IPS DF 6.9 (cell line): Measurements from ENCODE around the gene C5.

Source experiments
- DNase-seq: peaks from one replicate; pipeline ENCODE4 v3.0.0-alpha.2; 2013; ENCODE audit warnings: low read depth, low spot score
- H3K27ac ChIP-seq: one replicate; pipeline ENCODE4 v1.5.1; 2013; ENCODE audit warnings: low read length, control low read depth
- H3K27me3 ChIP-seq: 2 replicates; pipeline ENCODE4 v1.6.1; 2013; ENCODE audit warnings: mild to moderate bottlenecking, low read length; ENCODE audit not compliant: control insufficient read depth, insufficient read depth
- H3K36me3 ChIP-seq: 2 replicates; pipeline ENCODE4 v1.6.1; 2013; ENCODE audit warnings: low read length; ENCODE audit not compliant: control insufficient read depth, insufficient read depth
- H3K4me1 ChIP-seq: 2 replicates; pipeline ENCODE4 v1.6.1; 2013; ENCODE audit warnings: low read length; ENCODE audit not compliant: control insufficient read depth, insufficient read depth
- H3K4me3 ChIP-seq: 2 replicates; pipeline ENCODE4 v1.5.1; 2013; ENCODE audit warnings: mild to moderate bottlenecking, low read length
- H3K9me3 ChIP-seq: 2 replicates; pipeline ENCODE4 v1.6.1; 2013; ENCODE audit warnings: low read length, inconsistent platforms; ENCODE audit not compliant: control insufficient read depth, insufficient read depth
- WGBS: extraction: QIAGEN DNeasy Blood & Tissue Kit; methylation state at CpG from one replicate; pipeline ENCODE4 v1.1.7; 2013; ENCODE audit warnings: mixed read lengths, missing lambda C conversion rate; ENCODE audit not compliant: insufficient read length, insufficient coverage; 5-methylcytosine and 5-hydroxymethylcytosine counted together

Gene C5

DNA sequence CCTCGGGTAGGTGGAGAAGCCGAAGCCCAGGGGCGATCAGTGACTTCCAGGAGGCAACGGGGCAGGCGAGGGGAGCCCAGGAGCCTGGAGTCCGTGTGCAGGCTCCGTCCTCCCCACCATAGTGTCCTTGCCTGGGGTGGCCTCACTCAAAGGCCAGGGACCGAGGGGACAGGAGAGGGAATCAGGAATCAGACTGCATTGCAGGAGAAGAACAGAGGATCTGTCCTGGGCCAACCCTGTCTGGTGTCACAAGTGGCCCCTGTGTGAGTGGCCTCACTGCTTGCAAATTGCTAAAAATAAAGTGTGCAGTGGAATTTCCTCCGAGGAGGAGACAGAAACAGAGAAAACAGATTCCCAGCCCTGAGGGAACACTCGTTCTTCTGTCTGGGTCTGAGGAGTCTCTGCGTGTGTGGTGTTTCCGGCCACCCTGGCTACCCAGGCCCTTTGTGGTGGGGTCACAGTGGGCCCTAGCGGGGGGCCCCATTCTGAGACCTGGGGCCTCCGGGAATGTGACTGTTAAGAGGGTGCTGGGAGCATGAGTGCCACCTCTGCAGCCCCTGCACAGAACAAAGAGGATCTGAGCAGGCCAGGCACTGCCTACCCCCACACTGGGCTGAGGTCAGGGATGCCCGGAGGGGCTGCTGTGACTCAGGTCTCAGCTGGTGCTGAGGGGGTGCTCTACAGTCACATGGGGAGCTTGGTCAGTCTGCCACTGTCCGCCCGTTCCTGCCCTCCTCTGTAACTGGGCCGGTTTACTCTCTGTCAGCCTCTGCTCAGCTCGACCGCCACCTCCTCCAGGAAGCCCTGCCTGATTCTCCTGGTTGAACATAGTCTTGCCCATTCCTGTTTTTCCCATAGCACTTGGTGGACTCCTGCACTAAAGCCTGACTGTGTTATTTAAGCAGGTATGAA lies 130.9 kb downstream of the C5 start:
- no peak overlapping the region for H3K4me3 ChIP-seq
- no peak for DNase-seq
- no peaks in the 10 kb centered on the region for H3K9me3 ChIP-seq
- no peak overlapping the region for H3K27ac ChIP-seq
- H3K27me3 ChIP-seq, result no peaks in the 10 kb centered on the region
- peaks cover 2% of the 10 kb centered on the region; the same call in 1 of the 2 replicates for H3K4me1 ChIP-seq
- no peaks in the 10 kb centered on the region for H3K36me3 ChIP-seq
- WGBS, result no CpG with 5 or more reads among the region's 20 CpGs

GRCh38 chr9:120917929-120918762 lies 131.9 kb downstream of the C5 start:
- Histone ChIP-seq H3K9me3 (no peaks in the 10 kb centered on the region), H3K4me3 (no peak overlapping the region), H3K36me3 (no peaks in the 10 kb centered on the region), H3K4me1 (0 out of 2 replicates have a peak, but pooled peaks cover 2% of the 10 kb centered on the region), H3K27ac (no peak overlapping the region), H3K27me3 (no peaks in the 10 kb centered on the region)
- WGBS, result no CpG with 5 or more reads among the region's 4 CpGs
- no peak for DNase-seq

DNA sequence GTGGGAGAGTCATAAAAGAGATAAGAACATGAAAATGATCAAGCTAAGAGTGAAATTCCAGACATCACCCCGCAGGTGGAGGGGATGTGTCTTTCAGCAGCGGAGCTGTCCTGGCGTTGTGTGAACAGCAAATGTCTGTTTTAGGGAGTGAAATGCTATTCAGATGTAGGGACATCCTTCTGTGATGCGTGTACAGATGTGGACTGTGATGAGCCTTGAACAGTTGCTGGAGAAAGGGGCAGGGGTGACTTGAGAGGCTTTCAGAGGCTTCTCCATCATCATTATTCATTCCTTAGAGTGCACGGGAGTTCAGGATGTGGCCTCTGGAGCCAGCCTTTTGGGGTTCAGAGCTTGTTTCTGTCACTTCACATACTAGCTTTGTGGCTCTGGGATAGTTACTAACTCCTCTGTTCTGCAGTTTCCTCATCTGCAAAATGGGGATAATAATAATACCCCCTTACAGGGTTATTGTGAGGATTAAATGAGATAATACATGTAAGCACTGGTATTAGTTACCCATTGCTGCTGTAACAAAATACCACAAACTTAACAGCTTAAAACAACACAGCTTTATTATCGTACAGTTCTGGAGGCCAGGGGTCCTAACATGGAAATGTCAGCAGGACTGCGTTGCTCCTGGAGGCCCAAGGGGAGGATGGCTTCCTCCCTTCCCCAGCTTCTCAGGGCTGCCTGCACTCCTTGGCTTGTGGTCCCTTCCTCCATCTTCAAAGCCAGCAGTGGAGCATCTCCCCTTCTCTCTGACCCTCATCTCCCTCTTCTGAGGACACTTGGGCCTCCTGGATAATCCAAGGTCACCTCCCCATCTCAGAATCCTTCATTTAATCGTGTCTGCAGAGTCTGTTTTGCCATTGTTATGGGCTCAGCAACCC lies 132.8 kb downstream of the C5 start:
- no peaks in the 10 kb centered on the region for H3K36me3 ChIP-seq
- no CpG with 5 or more reads among the region's 8 CpGs for WGBS
- 0 out of 2 replicates have a peak, but pooled peaks cover 2% of the 10 kb centered on the region for H3K4me1 ChIP-seq
- no peaks in the 10 kb centered on the region for H3K27me3 ChIP-seq
- no peaks in the 10 kb centered on the region for H3K9me3 ChIP-seq
- no peak overlapping the region for H3K4me3 ChIP-seq
- H3K27ac ChIP-seq, result no peak overlapping the region
- no peak for DNase-seq

DNA sequence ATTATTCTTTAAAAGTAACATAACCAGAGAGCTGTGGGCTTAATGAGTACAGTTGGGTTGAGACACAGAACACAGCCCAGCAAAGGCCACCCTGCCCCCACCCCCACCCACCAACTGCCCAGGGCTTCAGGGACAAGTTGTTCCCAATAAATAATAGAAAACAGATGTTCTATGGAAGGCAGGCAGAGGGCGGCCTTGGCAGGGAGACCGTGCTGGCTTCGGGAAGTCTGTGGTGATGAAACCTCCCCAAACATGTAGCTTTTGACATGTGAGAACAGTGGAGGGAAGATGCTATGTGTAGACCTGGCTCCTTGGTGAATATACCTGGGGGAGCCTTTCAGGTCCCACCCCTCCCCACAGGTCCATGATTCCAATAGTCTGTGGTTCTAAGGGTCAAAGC lies 133.5 kb downstream of the C5 start:
- Histone ChIP-seq H3K27me3 (no peaks in the 10 kb centered on the region), H3K4me1 (0 out of 2 replicates have a peak, but pooled peaks cover 2% of the 10 kb centered on the region), H3K27ac (no peak overlapping the region), H3K36me3 (no peaks in the 10 kb centered on the region), H3K4me3 (no peak overlapping the region), H3K9me3 (no peaks in the 10 kb centered on the region)
- DNase-seq, result no peak
- no CpG with 5 or more reads among the region's 3 CpGs for WGBS

- Histone ChIP-seq H3K4me3 (no peak overlapping the region), H3K27ac (no peak overlapping the region), H3K4me1 (peaks cover 5% of the 10 kb centered on the region; the same call in 1 of the 2 replicates), H3K9me3 (no peaks in the 10 kb centered on the region), H3K36me3 (no peaks in the 10 kb centered on the region), H3K27me3 (no peaks in the 10 kb centered on the region)
- no peak for DNase-seq
- WGBS, result no CpG with 5 or more reads among the region's 5 CpGs
Observed at GRCh38 chr9:120915854-120916470, 134.1 kb downstream of the C5 start.

DNA sequence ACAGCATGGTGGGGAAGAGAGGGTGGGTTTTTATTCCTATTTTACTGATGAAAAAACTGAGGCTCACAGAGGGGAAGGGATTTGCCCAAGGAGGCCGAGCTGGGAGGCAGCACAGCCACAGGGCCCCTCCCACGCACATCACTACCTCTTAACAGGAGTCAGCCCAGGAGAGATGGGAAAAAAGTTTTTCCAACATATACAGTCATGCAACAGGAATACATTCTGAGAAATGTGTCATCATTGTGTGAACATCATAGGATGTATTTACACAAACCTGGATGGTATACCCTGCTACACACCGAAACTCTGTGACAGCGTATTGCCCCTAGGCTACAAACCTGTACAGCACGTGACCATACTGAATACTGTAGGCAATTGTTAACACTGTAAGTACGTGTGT lies 135.1 kb downstream of the C5 start:
- no peaks in the 10 kb centered on the region for H3K27me3 ChIP-seq
- H3K27ac ChIP-seq, result no peak overlapping the region
- peaks cover 4% of the 10 kb centered on the region; the same call in 1 of the 2 replicates for H3K4me1 ChIP-seq
- no peak for DNase-seq
- H3K4me3 ChIP-seq, result no peak overlapping the region
- H3K36me3 ChIP-seq, result no peaks in the 10 kb centered on the region
- H3K9me3 ChIP-seq, result no peaks in the 10 kb centered on the region
- WGBS, result no CpG with 5 or more reads among the region's 6 CpGs

GRCh38 chr9:120914396-120914795 lies 135.7 kb downstream of the C5 start:
- H3K9me3 ChIP-seq, result no peaks in the 10 kb centered on the region
- DNase-seq, result no peak
- WGBS, result no CpG with 5 or more reads among the region's 3 CpGs
- H3K27ac ChIP-seq, result no peak overlapping the region
- H3K27me3 ChIP-seq, result no peaks in the 10 kb centered on the region
- H3K4me1 ChIP-seq, result peaks cover 3% of the 10 kb centered on the region; the same call in 1 of the 2 replicates
- no peak overlapping the region for H3K4me3 ChIP-seq
- H3K36me3 ChIP-seq, result no peaks in the 10 kb centered on the region

DNA sequence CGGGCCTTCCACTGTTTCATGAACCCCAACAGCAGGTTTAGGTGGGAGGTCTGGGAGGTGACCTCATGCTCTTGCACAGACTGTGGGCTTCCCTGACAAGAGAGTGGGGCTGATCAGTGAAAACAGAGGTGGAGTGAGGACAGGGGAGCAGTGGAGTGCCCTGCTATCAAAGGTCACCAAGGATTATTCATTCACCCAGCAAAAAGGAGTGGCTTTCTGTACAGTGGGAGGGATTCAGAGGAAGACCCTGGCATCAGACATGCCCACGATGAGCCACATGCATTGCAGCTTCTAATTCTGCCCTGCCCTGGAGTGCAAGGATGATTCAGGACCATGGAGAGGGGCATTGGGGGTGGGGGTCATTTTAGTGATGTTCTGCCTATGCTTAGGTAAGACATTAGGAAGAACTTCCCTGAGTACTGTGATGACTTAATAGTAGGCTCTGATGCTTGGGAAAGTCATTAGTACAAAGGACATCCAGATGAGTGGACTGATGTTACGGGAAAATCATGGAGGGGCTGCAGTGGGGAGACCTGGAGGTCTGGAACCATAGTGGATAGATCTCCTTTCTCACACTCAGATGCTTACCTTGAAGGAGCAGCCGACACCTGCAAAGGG lies 136.3 kb downstream of the C5 start:
- Histone ChIP-seq H3K36me3 (no peaks in the 10 kb centered on the region), H3K4me3 (no peak overlapping the region), H3K4me1 (peaks cover 3% of the 10 kb centered on the region; the same call in 1 of the 2 replicates), H3K27me3 (no peaks in the 10 kb centered on the region), H3K9me3 (no peaks in the 10 kb centered on the region), H3K27ac (no peak overlapping the region)
- DNase-seq, result no peak
- WGBS, result no CpG with 5 or more reads among the region's 4 CpGs

GRCh38 chr9:120912958-120913646 lies 137.0 kb downstream of the C5 start:
- no CpG with 5 or more reads among the region's 13 CpGs for WGBS
- no peak overlapping the region for H3K27ac ChIP-seq
- H3K9me3 ChIP-seq, result no peaks in the 10 kb centered on the region
- DNase-seq, result no peak
- H3K4me3 ChIP-seq, result no peak overlapping the region
- no peaks in the 10 kb centered on the region for H3K27me3 ChIP-seq
- peaks cover 3% of the 10 kb centered on the region; the same call in 1 of the 2 replicates for H3K4me1 ChIP-seq
- H3K36me3 ChIP-seq, result no peaks in the 10 kb centered on the region
